HTR-8/SVneo (cell line): ENCODE measurements around the gene TRAM2.
"Not testable (repeated sequence)": the region's sequence is repeated elsewhere in the genome, so short reads cannot be mapped to it uniquely, and the experiment has no call there.

Source experiments
- DNase-seq: peaks from one replicate; pipeline ENCODE4 v3.0.0; 2011; ENCODE audit warnings: low spot score, mixed read lengths; ENCODE audit not compliant: insufficient read length
- FAIRE-seq: peaks from 2 replicates; lab custom pipeline; 2011; peaks lifted over from hg19 to GRCh38; lab: Jason Lieb, UNC

The TRAM2 gene

GRCh38 chr6:52499026-52499425 lies 77.8 kb downstream of the TRAM2 start:
- FAIRE-seq: no peak
- DNase-seq: no peak

GRCh38 chr6:52498538-52499017 lies 78.3 kb downstream of the TRAM2 start:
- DNase-seq (no peak), FAIRE-seq (no peak)

GRCh38 chr6:52497652-52498408 lies 79.0 kb downstream of the TRAM2 start:
- FAIRE-seq: no peak
- DNase-seq: no peak

GRCh38 chr6:52496631-52497030 lies 80.2 kb downstream of the TRAM2 start:
- DNase-seq: no peak
- FAIRE-seq: no peak

- no peak for DNase-seq
- peak; percentile 20 for FAIRE-seq
Measured at GRCh38 chr6:52495922-52496321, 80.9 kb downstream of the TRAM2 start.

GRCh38 chr6:52494298-52495072 lies 82.4 kb downstream of the TRAM2 start:
- no peak for FAIRE-seq

GRCh38 chr6:52493669-52494068 lies 83.2 kb downstream of the TRAM2 start:
- FAIRE-seq (no peak), DNase-seq (no peak)

More at GRCh38 chr6:52494298-52495072, 82.4 kb downstream of the TRAM2 start:
- no peak for DNase-seq

GRCh38 chr6:52491203-52492069 lies 85.4 kb downstream of the TRAM2 start:
- FAIRE-seq: no peak
- DNase-seq: no peak

- DNase-seq (no peak), FAIRE-seq (no peak)
Measured at GRCh38 chr6:52489881-52490280, 87.0 kb downstream of the TRAM2 start.

GRCh38 chr6:52483671-52484003 lies 93.2 kb downstream of the TRAM2 start:
- DNase-seq (no peak), FAIRE-seq (no peak)

GRCh38 chr6:52482903-52483670 lies 93.8 kb downstream of the TRAM2 start:
- DNase-seq (no peak), FAIRE-seq (peak; percentile 57)

- FAIRE-seq (no peak), DNase-seq (no peak)
Measured at GRCh38 chr6:52475307-52475706, 101.6 kb downstream of the TRAM2 start.

- FAIRE-seq: no peak
- DNase-seq: no peak
Measured at GRCh38 chr6:52474173-52474572, 102.7 kb downstream of the TRAM2 start.

- DNase-seq, FAIRE-seq: not testable (repeated sequence)
Measured at GRCh38 chr6:52461194-52461593, 115.7 kb downstream of the TRAM2 start.

GRCh38 chr6:52457096-52457495 lies 119.8 kb downstream of the TRAM2 start:
- FAIRE-seq: no peak
- no peak for DNase-seq

GRCh38 chr6:52454556-52454955 lies 122.3 kb downstream of the TRAM2 start:
- DNase-seq (peak; percentile 14), FAIRE-seq (no peak)
